ENCODE data around the gene FGF8.
A peak's percentile ranks its signal among the peaks of the same experiment; 100 is the strongest.

FGF8 gene

GRCh38 chr10:101780187-101780817, 4.4 kb upstream of the FGF8 start:
- H2BK120ac ChIP-seq (ENCODE audit: low read depth, low read length) = no peak overlapping the region
- no peak overlapping the region for H4K91ac ChIP-seq (ENCODE audit: low read length)
- 27% methylated on average over 13 of the region's 17 CpGs for WGBS
- no peak overlapping the region for H2BK12ac ChIP-seq (ENCODE audit: low read length in 2 of 2)
- H4K8ac ChIP-seq (ENCODE audit: low read length) = no peak overlapping the region
- H3K27me3 ChIP-seq (ENCODE audit: control insufficient read depth in 1 of 2, insufficient read depth in 1 of 2, low read length in 2 of 2) = peaks cover 27 to 35% of the 10 kb centered on the region in 2 experiments
- H3K79me1 ChIP-seq (replicated peaks; ENCODE audit: low read length, poor library complexity, severe bottlenecking) = peaks cover 15% of the 10 kb centered on the region
- H3K36me3 ChIP-seq (ENCODE audit: control insufficient read depth in 1 of 2, insufficient read depth in 2 of 2, low read depth in 1 of 2, low read length in 2 of 2) = peaks cover 21 to 30% of the 10 kb centered on the region in 2 experiments
- H2AFZ ChIP-seq (ENCODE audit: low read depth, low read length) = no peak overlapping the region
- H3K4me2 ChIP-seq (ENCODE audit: low read length, poor library complexity, severe bottlenecking) = peak overlapping the region; percentile 20
- H3K4ac ChIP-seq (ENCODE audit: low read depth in 1 of 2, low read length in 2 of 2) = no peak overlapping the region
- H3K23ac ChIP-seq (ENCODE audit: low read length in 2 of 2) = no peak overlapping the region
- peak overlapping the region; percentile 52 for H3K9ac ChIP-seq (ENCODE audit: low read length)
- H3K27ac ChIP-seq (ENCODE audit: low read length, poor library complexity, severe bottlenecking) = no peak overlapping the region
- H3K14ac ChIP-seq (ENCODE audit: low read length in 2 of 2) = no peak overlapping the region
- no peak overlapping the region for H2AK5ac ChIP-seq (ENCODE audit: low read length, severe bottlenecking)
- DNase-seq = no peak
- peaks cover 49% of the 10 kb centered on the region for H3K4me1 ChIP-seq (ENCODE audit: control insufficient read depth, insufficient read depth, low read depth, low read length)
- no peak overlapping the region for H2BK5ac ChIP-seq (ENCODE audit: low read depth, low read length, poor library complexity, severe bottlenecking)
- H2BK15ac ChIP-seq (ENCODE audit: low read depth, poor library complexity, severe bottlenecking) = no peak overlapping the region
- peak overlapping the region; percentile 2 to 78 for H3K4me3 ChIP-seq (ENCODE audit: insufficient read depth in 1 of 2, low read depth in 1 of 2, low read length in 2 of 2)
- no peaks in the 10 kb centered on the region for H3K9me3 ChIP-seq (ENCODE audit: control insufficient read depth, low read length)
- peak overlapping the region in 1 of 2 experiments; percentile 2 for H3K18ac ChIP-seq (ENCODE audit: low read depth in 1 of 2, low read length in 2 of 2)

- Histone ChIP-seq H3K18ac (ENCODE audit: low read depth in 1 of 2, low read length in 2 of 2) (peak overlapping the region in 1 of 2 experiments; percentile 2), H3K4me3 (ENCODE audit: insufficient read depth in 1 of 2, low read depth in 1 of 2, low read length in 2 of 2) (peak overlapping the region; percentile 21 to 78), H3K27me3 (ENCODE audit: control insufficient read depth in 1 of 2, insufficient read depth in 1 of 2, low read length in 2 of 2) (peaks cover 33 to 41% of the 10 kb centered on the region in 2 experiments), H3K27ac (ENCODE audit: low read length, poor library complexity, severe bottlenecking) (no peak overlapping the region), H3K9me3 (ENCODE audit: control insufficient read depth, low read length) (no peaks in the 10 kb centered on the region), H3K23ac (ENCODE audit: low read length in 2 of 2) (no peak overlapping the region), H4K91ac (ENCODE audit: low read length) (no peak overlapping the region), H2AFZ (ENCODE audit: low read depth, low read length) (no peak overlapping the region), H2BK15ac (ENCODE audit: low read depth, poor library complexity, severe bottlenecking) (peak overlapping the region; percentile 70), H2AK5ac (ENCODE audit: low read length, severe bottlenecking) (no peak overlapping the region), H3K14ac (ENCODE audit: low read length in 2 of 2) (no peak overlapping the region), H3K4me1 (ENCODE audit: control insufficient read depth, insufficient read depth, low read depth, low read length) (peaks cover 51% of the 10 kb centered on the region), H3K4ac (ENCODE audit: low read depth in 1 of 2, low read length in 2 of 2) (no peak overlapping the region), H3K9ac (ENCODE audit: low read length) (peak overlapping the region; percentile 52), H3K79me1 (replicated peaks; ENCODE audit: low read length, poor library complexity, severe bottlenecking) (peaks cover 15% of the 10 kb centered on the region), H2BK12ac (ENCODE audit: low read length in 2 of 2) (no peak overlapping the region), H2BK5ac (ENCODE audit: low read depth, low read length, poor library complexity, severe bottlenecking) (no peak overlapping the region), H3K4me2 (ENCODE audit: low read length, poor library complexity, severe bottlenecking) (peak overlapping the region; percentile 79), H2BK120ac (ENCODE audit: low read depth, low read length) (no peak overlapping the region), H4K8ac (ENCODE audit: low read length) (no peak overlapping the region), H3K36me3 (ENCODE audit: control insufficient read depth in 1 of 2, insufficient read depth in 2 of 2, low read depth in 1 of 2, low read length in 2 of 2) (peaks cover 15 to 30% of the 10 kb centered on the region in 2 experiments)
- DNase-seq = peak; percentile 70
- 2% methylated on average over 47 of the region's 51 CpGs for WGBS
These were observed 3.8 kb upstream of the FGF8 start for GRCh38 chr10:101779544-101780186.

GRCh38 chr10:101778781-101779543, 3.0 kb upstream of the FGF8 start:
- no peak overlapping the region for H2BK5ac ChIP-seq (ENCODE audit: low read depth, low read length, poor library complexity, severe bottlenecking)
- 2% methylated on average over 58 of the region's 58 CpGs for WGBS
- H3K18ac ChIP-seq (ENCODE audit: low read depth in 1 of 2, low read length in 2 of 2) = no peak overlapping the region
- H3K4ac ChIP-seq (ENCODE audit: low read depth in 1 of 2, low read length in 2 of 2) = no peak overlapping the region
- H2AFZ ChIP-seq (ENCODE audit: low read depth, low read length) = no peak overlapping the region
- H2BK120ac ChIP-seq (ENCODE audit: low read depth, low read length) = no peak overlapping the region
- H4K8ac ChIP-seq (ENCODE audit: low read length) = peak overlapping the region; percentile 53
- H3K27me3 ChIP-seq (ENCODE audit: control insufficient read depth in 1 of 2, insufficient read depth in 1 of 2, low read length in 2 of 2) = peaks cover 40 to 48% of the 10 kb centered on the region in 2 experiments
- H3K4me1 ChIP-seq (ENCODE audit: control insufficient read depth, insufficient read depth, low read depth, low read length) = peaks cover 53% of the 10 kb centered on the region
- H3K27ac ChIP-seq (ENCODE audit: low read length, poor library complexity, severe bottlenecking) = no peak overlapping the region
- H3K23ac ChIP-seq (ENCODE audit: low read length in 2 of 2) = no peak overlapping the region
- H3K9ac ChIP-seq (ENCODE audit: low read length) = peak overlapping the region; percentile 52
- H3K9me3 ChIP-seq (ENCODE audit: control insufficient read depth, low read length) = no peaks in the 10 kb centered on the region
- peak overlapping the region; percentile 79 for H3K4me2 ChIP-seq (ENCODE audit: low read length, poor library complexity, severe bottlenecking)
- DNase-seq = peak; percentile 68
- peak overlapping the region; percentile 27 to 78 for H3K4me3 ChIP-seq (ENCODE audit: insufficient read depth in 1 of 2, low read depth in 1 of 2, low read length in 2 of 2)
- peak overlapping the region; percentile 70 for H2BK15ac ChIP-seq (ENCODE audit: low read depth, poor library complexity, severe bottlenecking)
- H3K79me1 ChIP-seq (replicated peaks; ENCODE audit: low read length, poor library complexity, severe bottlenecking) = peaks cover 15% of the 10 kb centered on the region
- H4K91ac ChIP-seq (ENCODE audit: low read length) = no peak overlapping the region
- no peak overlapping the region for H3K14ac ChIP-seq (ENCODE audit: low read length in 2 of 2)
- H3K36me3 ChIP-seq (ENCODE audit: control insufficient read depth in 1 of 2, insufficient read depth in 2 of 2, low read depth in 1 of 2, low read length in 2 of 2) = peaks cover 8 to 30% of the 10 kb centered on the region in 2 experiments
- H2AK5ac ChIP-seq (ENCODE audit: low read length, severe bottlenecking) = no peak overlapping the region
- H2BK12ac ChIP-seq (ENCODE audit: low read length in 2 of 2) = no peak overlapping the region
